ENCODE data around the gene HOXA1.

DNA sequence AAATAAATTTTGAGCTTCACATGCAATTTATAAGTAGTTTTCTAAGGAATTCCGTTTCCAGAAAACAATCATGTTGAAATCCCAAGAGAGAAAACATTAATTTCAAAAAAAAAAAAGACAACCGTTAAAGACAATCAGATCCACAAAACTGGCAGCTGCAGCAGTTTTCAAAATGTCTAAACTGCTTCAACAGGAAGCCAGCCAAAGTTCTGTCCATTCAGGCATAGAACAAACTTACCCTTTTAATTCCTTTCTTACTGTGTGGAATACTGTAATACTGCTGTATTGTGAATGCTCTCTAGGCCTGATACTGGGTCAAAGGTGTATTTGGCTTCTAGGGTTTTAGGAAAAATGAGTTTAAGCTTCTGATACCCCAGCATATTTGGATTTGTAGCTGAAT, 31.6 kb downstream of the HOXA1 start:
- TF ChIP-seq NFRKB (IDR thresholded peaks at IDR 0.05) (no peak), FOXM1 (IDR thresholded peaks at IDR 0.05; ENCODE audit: borderline replicate concordance) (no peak), HDGF (IDR thresholded peaks at IDR 0.05; ENCODE audit: borderline replicate concordance) (no peak), FOXA1 (IDR thresholded peaks at IDR 0.05) (no peak), FOXK2 (IDR thresholded peaks at IDR 0.05) (no peak), ELF4 (IDR thresholded peaks at IDR 0.05) (no peak), LEF1 (IDR thresholded peaks at IDR 0.05; ENCODE audit: borderline replicate concordance) (no peak), ARNT (IDR thresholded peaks at IDR 0.05) (no peak), TARDBP (IDR thresholded peaks at IDR 0.05) (no peak), SP1 (IDR thresholded peaks at IDR 0.05) (no peak)
- TF ChIP-seq, protein P1, sequence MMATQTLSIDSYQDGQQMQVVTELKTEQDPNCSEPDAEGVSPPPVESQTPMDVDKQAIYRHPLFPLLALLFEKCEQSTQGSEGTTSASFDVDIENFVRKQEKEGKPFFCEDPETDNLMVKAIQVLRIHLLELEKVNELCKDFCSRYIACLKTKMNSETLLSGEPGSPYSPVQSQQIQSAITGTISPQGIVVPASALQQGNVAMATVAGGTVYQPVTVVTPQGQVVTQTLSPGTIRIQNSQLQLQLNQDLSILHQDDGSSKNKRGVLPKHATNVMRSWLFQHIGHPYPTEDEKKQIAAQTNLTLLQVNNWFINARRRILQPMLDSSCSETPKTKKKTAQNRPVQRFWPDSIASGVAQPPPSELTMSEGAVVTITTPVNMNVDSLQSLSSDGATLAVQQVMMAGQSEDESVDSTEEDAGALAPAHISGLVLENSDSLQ (IDR thresholded peaks at IDR 0.05) = no peak
